HL-60 (cell line): ENCODE data around the gene DHRSX.

Experiments
- CTCF ChIP-seq: IDR thresholded peaks from one replicate; pipeline ENCODE4 v1.5.1; 2011; ENCODE audit warnings: low read length, control low read depth, inconsistent platforms; ENCODE audit not compliant: insufficient read depth
- POLR2AphosphoS5 ChIP-seq: IDR thresholded peaks from 2 replicates; pipeline ENCODE4 v1.6.1; 2012; ENCODE audit warnings: low read depth
- SPI1 ChIP-seq: IDR thresholded peaks from 2 replicates; pipeline ENCODE4 v1.6.1; 2012; ENCODE audit warnings: low read depth, mild to moderate bottlenecking, borderline replicate concordance

GRCh38 chrX:2391869-2392606 is 108.7 kb downstream of the DHRSX start:
- TF ChIP-seq POLR2AphosphoS5 (no peak), CTCF (no peak), SPI1 (no peak)
